ENCODE data around the gene SREBF2.

DNA sequence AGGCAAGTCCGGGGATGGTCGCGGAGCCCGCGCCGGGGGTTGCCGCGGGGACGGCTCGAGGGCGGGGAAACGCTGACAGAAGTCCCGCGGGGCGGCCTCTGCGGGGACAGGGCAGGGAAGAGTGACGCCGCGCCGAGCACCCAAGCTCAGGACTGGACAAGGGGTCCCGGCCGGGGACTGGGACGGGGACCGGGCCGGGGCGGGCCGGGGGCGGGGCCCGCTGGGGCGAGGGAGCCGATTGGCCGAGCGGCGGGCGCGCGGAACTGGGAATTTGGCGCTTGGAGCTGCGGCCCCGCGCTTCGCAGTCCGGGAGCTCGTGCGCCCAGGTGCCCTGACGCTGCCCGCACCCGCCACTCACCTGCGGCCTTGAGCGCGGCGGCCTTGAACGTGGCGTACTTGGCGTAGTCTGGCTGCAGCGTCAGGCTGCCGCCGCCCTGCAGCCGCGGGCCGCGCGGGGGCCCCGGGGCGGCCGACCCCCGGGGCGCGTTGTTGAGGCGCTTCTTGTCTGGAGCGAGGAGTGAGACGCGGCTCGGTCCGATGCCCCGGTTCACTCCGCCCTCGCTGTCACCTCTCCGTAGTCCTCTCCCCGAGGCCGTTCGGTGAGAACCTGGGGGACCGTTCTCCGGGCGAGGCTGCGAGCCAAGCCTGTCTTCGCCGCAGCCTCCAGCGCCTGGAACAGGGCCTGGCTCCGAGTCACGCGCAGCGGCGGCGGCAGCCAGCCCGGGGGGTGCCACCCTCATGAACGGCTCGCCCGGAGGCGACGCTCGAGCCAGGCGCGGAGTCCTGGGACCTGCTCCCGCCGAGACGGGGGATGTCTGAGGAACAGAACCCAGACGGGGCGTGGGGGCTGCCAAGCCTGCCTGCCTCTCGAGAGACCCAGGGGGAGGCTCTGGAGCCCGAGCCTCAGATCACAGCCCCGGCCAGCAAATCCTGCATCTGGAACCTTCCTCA is 77.4 kb downstream of the SREBF2 start:
- TF ChIP-seq, protein P1, sequence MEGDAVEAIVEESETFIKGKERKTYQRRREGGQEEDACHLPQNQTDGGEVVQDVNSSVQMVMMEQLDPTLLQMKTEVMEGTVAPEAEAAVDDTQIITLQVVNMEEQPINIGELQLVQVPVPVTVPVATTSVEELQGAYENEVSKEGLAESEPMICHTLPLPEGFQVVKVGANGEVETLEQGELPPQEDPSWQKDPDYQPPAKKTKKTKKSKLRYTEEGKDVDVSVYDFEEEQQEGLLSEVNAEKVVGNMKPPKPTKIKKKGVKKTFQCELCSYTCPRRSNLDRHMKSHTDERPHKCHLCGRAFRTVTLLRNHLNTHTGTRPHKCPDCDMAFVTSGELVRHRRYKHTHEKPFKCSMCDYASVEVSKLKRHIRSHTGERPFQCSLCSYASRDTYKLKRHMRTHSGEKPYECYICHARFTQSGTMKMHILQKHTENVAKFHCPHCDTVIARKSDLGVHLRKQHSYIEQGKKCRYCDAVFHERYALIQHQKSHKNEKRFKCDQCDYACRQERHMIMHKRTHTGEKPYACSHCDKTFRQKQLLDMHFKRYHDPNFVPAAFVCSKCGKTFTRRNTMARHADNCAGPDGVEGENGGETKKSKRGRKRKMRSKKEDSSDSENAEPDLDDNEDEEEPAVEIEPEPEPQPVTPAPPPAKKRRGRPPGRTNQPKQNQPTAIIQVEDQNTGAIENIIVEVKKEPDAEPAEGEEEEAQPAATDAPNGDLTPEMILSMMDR (IDR thresholded peaks at IDR 0.05; ENCODE audit: insufficient read depth, low read length) = no peak
- TF ChIP-seq POLR2AphosphoS5 (IDR thresholded peaks at IDR 0.05; ENCODE audit: low read depth) (no peak), GABPA (IDR thresholded peaks at IDR 0.05; ENCODE audit: low read depth) (no peak)
- TF ChIP-seq, protein P2, sequence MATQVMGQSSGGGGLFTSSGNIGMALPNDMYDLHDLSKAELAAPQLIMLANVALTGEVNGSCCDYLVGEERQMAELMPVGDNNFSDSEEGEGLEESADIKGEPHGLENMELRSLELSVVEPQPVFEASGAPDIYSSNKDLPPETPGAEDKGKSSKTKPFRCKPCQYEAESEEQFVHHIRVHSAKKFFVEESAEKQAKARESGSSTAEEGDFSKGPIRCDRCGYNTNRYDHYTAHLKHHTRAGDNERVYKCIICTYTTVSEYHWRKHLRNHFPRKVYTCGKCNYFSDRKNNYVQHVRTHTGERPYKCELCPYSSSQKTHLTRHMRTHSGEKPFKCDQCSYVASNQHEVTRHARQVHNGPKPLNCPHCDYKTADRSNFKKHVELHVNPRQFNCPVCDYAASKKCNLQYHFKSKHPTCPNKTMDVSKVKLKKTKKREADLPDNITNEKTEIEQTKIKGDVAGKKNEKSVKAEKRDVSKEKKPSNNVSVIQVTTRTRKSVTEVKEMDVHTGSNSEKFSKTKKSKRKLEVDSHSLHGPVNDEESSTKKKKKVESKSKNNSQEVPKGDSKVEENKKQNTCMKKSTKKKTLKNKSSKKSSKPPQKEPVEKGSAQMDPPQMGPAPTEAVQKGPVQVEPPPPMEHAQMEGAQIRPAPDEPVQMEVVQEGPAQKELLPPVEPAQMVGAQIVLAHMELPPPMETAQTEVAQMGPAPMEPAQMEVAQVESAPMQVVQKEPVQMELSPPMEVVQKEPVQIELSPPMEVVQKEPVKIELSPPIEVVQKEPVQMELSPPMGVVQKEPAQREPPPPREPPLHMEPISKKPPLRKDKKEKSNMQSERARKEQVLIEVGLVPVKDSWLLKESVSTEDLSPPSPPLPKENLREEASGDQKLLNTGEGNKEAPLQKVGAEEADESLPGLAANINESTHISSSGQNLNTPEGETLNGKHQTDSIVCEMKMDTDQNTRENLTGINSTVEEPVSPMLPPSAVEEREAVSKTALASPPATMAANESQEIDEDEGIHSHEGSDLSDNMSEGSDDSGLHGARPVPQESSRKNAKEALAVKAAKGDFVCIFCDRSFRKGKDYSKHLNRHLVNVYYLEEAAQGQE (IDR thresholded peaks at IDR 0.05; ENCODE audit: insufficient replicate concordance, low read depth) = no peak

Data from HL-60 (cell line).